Natural killer cell (primary cell): Measurements from ENCODE around the gene C22orf23. TPM values are rescaled to one million over a fixed set of nuclear protein-coding genes. Genes with fewer than 3 reads are reported as not detected.

ENCODE experiments used
- ATAC-seq, 3 donors: fragments of 150-1000 bp in 2 of 3; fragments of 200-7000 bp in 1 of 3; cut with Tn5 transposase; 1 replicate in 1 of 3; 2 replicates in 2 of 3; pipeline ENCODE4 v1.10.0; 2021; ENCODE audit warnings: mild to moderate bottlenecking in 2 of 3, moderate library complexity in 2 of 3
- DNase-seq, 2 donors: peaks; one replicate each; pipeline versions ENCODE4 v3.0.0 to v3.0.0-alpha.2; 2013 to 2021; ENCODE audit warnings: mixed read lengths in 1 of 2
- H3K27ac ChIP-seq: one replicate; pipeline ENCODE4 v1.5.1; 2013; ENCODE audit warnings: mild to moderate bottlenecking, low read length
- H3K27me3 ChIP-seq: one replicate; pipeline ENCODE4 v1.6.1; 2013; ENCODE audit warnings: low read length; ENCODE audit not compliant: control insufficient read depth, insufficient read depth
- H3K36me3 ChIP-seq: one replicate; pipeline ENCODE4 v1.6.1; 2013; ENCODE audit warnings: low read length; ENCODE audit not compliant: control insufficient read depth, insufficient read depth
- H3K4me1 ChIP-seq: one replicate; pipeline ENCODE4 v1.6.1; 2013; ENCODE audit warnings: low read length; ENCODE audit not compliant: control insufficient read depth, insufficient read depth
- H3K4me3 ChIP-seq: one replicate; pipeline ENCODE4 v1.5.1; 2013; ENCODE audit warnings: low read length
- H3K9me3 ChIP-seq: one replicate; pipeline ENCODE4 v1.6.1; 2013; ENCODE audit warnings: low read length; ENCODE audit not compliant: control insufficient read depth, insufficient read depth
- H3K27ac Mint-ChIP-seq, 2 donors: one replicate each; pipeline ENCODE4 v1.8.0; 2022; ENCODE audit warnings: mild to moderate bottlenecking in 2 of 2, mixed read lengths in 2 of 2, moderate library complexity in 1 of 2
- H3K27me3 Mint-ChIP-seq, 2 donors: one replicate each; pipeline ENCODE4 v1.8.0; 2022; ENCODE audit warnings: low read depth in 2 of 2, mixed read lengths in 2 of 2
- H3K36me3 Mint-ChIP-seq: one replicate; pipeline ENCODE4 v1.8.0; 2022; ENCODE audit warnings: mixed read lengths
- H3K4me1 Mint-ChIP-seq, 2 donors: one replicate each; pipeline ENCODE4 v1.8.0; 2022; ENCODE audit warnings: mixed read lengths in 2 of 2
- H3K4me3 Mint-ChIP-seq: one replicate; pipeline ENCODE4 v1.8.0; 2022; ENCODE audit warnings: mild to moderate bottlenecking, moderate library complexity, mixed read lengths
- H3K9me3 Mint-ChIP-seq, 2 donors: one replicate each; pipeline ENCODE4 v1.8.0; 2022; ENCODE audit warnings: mixed read lengths in 2 of 2
- WGBS: methylation state at CpG from one replicate; pipeline ENCODE4 v1.1.7; 2013; ENCODE audit warnings: missing lambda C conversion rate; ENCODE audit not compliant: insufficient coverage; 5-methylcytosine and 5-hydroxymethylcytosine counted together
- intact Hi-C: fragments of 100-400 bp; cut with micrococcal nuclease; formaldehyde crosslinking; loops from one replicate; pipeline ENCODE4 v1.14.2; 2022
- total RNA-seq, 4 donors: library from RNA; stranded (reverse); fragments of 120-200 nt in 1 of 4; gene quantifications; one replicate each; pipeline versions ENCODE4 v1.2.3 to v1.2.4, GENCODE V29; 2013 to 2022
- TF ChIP-seq, protein P1 (sequence below): fragments of 200-600 bp; IDR thresholded peaks from one replicate; pipeline ENCODE4 v1.8.0; 2022; ENCODE audit warnings: antibody characterized with exemption

C22orf23 gene
- total RNA-seq, 3 donors from 2014 or later (not counting 1 experiment from before 2014, with no cell fraction given) = not detected

DNA sequence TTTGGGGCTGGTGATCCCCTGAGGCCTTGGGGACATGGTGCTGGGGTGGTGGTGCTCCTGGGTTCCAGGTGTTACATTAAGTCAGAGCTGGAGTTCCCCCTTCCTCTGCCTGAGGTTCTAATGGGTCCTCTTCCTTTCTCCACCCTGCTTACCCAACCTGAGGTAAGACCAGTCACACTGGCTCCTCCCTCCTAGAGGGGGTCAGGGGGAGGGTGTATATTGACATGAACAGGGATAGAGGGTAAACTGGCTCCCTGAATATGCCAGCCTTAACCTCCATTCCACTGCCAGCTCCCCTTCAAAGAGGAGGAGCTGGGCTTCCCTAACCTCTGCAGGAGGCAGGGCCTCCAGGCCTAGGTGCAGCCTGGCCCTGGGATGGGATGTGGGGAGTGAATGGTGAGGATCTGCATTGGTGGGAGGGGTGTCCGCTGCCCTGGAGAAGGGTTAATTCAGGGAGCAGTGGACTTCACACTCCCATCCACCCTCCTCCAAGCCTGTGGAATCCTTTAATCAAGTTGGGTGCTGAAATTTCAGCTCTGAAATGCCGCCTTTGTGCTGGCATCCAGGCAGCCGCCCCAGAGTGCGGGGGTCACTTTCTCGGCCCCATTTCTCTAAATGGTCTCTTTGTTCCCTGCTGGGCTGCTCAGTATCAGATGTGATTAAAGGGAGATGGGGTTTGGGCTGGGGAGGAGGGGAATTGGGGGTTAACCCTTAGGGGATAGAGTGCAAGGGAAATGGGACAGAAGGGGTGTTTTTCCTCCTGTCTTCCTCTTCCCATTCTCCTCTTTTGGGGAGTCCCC, 15.3 kb upstream of the C22orf23 start:
- Histone ChIP-seq H3K36me3 (peaks cover 35% of the 10 kb centered on the region), H3K4me1 (peaks cover 4% of the 10 kb centered on the region), H3K9me3 (no peaks in the 10 kb centered on the region), H3K4me3 (no peak overlapping the region), H3K27me3 (no peaks in the 10 kb centered on the region), H3K27ac (no peak overlapping the region)
- H3K27me3 Mint-ChIP-seq = no peaks in the 10 kb centered on the region
- intact Hi-C loops = no loop called here
- no peak for ATAC-seq
- no peaks in the 10 kb centered on the region for H3K36me3 Mint-ChIP-seq
- H3K27ac Mint-ChIP-seq = no peak overlapping the region
- TF ChIP-seq, protein P1, sequence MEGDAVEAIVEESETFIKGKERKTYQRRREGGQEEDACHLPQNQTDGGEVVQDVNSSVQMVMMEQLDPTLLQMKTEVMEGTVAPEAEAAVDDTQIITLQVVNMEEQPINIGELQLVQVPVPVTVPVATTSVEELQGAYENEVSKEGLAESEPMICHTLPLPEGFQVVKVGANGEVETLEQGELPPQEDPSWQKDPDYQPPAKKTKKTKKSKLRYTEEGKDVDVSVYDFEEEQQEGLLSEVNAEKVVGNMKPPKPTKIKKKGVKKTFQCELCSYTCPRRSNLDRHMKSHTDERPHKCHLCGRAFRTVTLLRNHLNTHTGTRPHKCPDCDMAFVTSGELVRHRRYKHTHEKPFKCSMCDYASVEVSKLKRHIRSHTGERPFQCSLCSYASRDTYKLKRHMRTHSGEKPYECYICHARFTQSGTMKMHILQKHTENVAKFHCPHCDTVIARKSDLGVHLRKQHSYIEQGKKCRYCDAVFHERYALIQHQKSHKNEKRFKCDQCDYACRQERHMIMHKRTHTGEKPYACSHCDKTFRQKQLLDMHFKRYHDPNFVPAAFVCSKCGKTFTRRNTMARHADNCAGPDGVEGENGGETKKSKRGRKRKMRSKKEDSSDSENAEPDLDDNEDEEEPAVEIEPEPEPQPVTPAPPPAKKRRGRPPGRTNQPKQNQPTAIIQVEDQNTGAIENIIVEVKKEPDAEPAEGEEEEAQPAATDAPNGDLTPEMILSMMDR = no peak
- no peaks in the 10 kb centered on the region for H3K9me3 Mint-ChIP-seq
- DNase-seq = no peak
- H3K4me1 Mint-ChIP-seq = peaks cover 11 to 26% of the 10 kb centered on the region in 2 donors
- WGBS = 99% methylated on average over 4 of the region's 5 CpGs
- H3K4me3 Mint-ChIP-seq = no peak overlapping the region

DNA sequence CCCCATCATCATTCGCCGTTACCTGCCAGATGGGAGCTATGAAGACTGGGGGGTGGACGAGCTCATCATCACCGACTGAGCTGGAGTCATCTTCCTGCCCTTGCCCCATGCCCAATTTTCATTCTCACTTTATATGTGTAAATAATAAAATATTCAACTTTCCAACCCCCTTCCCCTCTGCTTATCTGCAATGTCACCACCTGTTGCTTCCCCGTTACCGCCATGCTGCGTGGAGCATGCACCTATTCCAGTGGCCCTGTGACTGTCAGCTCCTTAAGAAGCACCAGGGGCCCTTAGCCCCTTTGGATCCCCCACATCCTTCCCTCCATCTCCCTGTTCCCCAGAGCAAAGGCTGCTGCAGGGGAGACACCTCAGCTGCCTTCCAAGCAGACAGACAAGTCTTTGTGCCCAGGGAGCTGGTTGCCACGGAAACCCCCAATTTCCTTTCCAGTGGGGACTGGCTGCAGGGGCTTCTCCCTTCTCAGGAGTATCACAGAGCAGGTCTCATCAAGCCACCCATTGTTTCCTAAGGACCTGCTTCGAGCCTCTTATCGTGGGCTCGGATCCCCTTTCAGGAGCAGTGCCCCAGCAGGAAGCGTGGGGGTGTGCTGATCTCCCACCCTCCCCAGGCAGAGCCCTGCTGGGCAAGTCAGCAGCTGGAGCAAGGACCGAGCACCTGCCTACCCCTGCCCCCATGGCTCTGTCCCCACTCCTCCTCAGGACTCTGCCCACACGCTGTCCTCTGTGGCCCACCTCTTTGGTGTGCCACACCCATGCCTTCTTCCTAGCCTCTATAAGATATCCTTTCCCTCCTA, 14.4 kb upstream of the C22orf23 start:
- Mint-ChIP-seq H3K27ac (no peak overlapping the region), H3K4me3 (no peak overlapping the region), H3K4me1 (peaks cover 11 to 26% of the 10 kb centered on the region in 2 donors), H3K9me3 (no peaks in the 10 kb centered on the region), H3K36me3 (no peaks in the 10 kb centered on the region), H3K27me3 (no peaks in the 10 kb centered on the region)
- Histone ChIP-seq H3K36me3 (peaks cover 37% of the 10 kb centered on the region), H3K27ac (no peak overlapping the region), H3K27me3 (no peaks in the 10 kb centered on the region), H3K4me3 (no peak overlapping the region), H3K4me1 (peaks cover 4% of the 10 kb centered on the region), H3K9me3 (no peaks in the 10 kb centered on the region)
- TF ChIP-seq, protein P1 = no peak
- WGBS = 93% methylated on average over 13 of the region's 14 CpGs
- intact Hi-C loops = no loop called here
- DNase-seq = no peak
- ATAC-seq = no peak

DNA sequence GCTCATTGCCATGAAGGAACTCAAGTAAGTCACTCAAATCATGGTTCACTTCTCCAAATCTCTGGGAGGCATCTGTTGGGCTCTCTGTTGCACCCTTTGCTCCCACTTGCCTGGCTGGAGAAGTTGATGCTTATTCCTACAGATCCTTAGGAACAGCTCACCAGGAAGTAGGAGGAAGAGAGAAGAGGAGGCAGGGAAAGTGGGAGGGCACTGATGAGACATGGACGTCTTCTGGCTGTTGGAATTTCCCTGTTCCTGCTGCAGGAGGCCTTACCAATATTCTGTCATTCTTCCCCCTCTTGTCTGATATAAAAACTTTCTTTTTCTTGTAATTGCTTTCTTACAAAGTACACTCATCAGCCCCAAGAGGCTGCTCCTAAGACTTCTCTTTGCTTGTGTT, 13.7 kb upstream of the C22orf23 start:
- Histone ChIP-seq H3K4me3 (no peak overlapping the region), H3K27me3 (no peaks in the 10 kb centered on the region), H3K27ac (no peak overlapping the region), H3K4me1 (peaks cover 4% of the 10 kb centered on the region), H3K9me3 (no peaks in the 10 kb centered on the region), H3K36me3 (peaks cover 40% of the 10 kb centered on the region)
- no peaks in the 10 kb centered on the region for H3K27me3 Mint-ChIP-seq
- ATAC-seq (no peak), DNase-seq (no peak)
- intact Hi-C loops = no loop called here
- WGBS = 89% methylated on average over 1 of the region's 1 CpG
- H3K4me1 Mint-ChIP-seq = peaks cover 11 to 26% of the 10 kb centered on the region in 2 donors
- no peaks in the 10 kb centered on the region for H3K36me3 Mint-ChIP-seq
- H3K4me3 Mint-ChIP-seq = no peak overlapping the region
- H3K9me3 Mint-ChIP-seq = no peaks in the 10 kb centered on the region
- TF ChIP-seq, protein P1 = no peak
- no peak overlapping the region for H3K27ac Mint-ChIP-seq
